GM12865 (cell line): ENCODE results near the gene GNAS.
A peak's percentile ranks its signal among the peaks of the same experiment; 100 is the strongest.
"Not testable (repeated sequence)": the region's sequence is repeated elsewhere in the genome, so short reads cannot be mapped to it uniquely, and the experiment has no call there.

ENCODE experiments used
- DNase-seq: peaks from one replicate; pipeline ENCODE4 v3.0.0; 2010; ENCODE audit warnings: low read depth
- H3K4me3 ChIP-seq: 2 replicates; pipeline ENCODE4 v1.5.1; 2011; ENCODE audit warnings: mild to moderate bottlenecking, low read depth, low read length, control low read depth
- TF ChIP-seq, protein P1 (sequence below): IDR thresholded peaks from 2 replicates; pipeline ENCODE4 v1.5.1; 2011; ENCODE audit warnings: low read length, control low read depth, low read depth, inconsistent platforms; ENCODE audit not compliant: insufficient read depth; ENCODE audit errors: missing control alignments

Gene GNAS

DNA sequence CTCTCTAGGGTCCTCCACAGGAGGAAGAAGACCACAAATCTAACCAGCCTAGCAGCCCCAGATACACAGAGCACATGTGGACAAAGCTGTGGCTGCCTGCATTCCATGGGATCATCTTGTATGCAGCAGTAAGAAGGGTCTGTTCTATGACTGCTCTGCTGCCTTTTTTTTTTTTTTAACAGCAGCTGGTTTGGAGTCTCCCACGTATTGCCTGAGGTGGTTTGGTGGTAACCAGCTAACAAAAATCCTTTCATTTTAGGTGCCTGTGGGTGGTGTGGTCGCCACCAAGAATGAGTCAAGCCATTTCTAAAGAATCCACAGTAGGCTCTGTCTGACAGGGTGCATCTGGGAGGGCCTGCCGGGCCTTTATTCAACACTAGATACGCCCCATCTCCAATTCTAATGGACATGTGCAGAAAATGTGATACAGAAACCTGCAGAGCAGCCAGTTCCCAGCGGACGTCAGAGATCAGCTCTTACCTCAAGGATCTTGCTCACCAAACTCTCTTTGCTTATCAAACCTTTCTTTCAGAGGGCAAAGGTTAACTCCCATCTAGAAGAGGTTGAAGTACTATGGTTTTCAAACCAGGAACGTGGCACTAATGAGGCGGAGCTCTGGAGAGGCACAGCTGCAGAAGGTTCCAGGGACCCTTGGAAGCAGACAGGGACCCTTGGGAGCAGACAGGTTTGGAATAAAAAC, 33.8 kb upstream of the GNAS start:
- peak; percentile 42 for DNase-seq
- TF ChIP-seq, protein P1, sequence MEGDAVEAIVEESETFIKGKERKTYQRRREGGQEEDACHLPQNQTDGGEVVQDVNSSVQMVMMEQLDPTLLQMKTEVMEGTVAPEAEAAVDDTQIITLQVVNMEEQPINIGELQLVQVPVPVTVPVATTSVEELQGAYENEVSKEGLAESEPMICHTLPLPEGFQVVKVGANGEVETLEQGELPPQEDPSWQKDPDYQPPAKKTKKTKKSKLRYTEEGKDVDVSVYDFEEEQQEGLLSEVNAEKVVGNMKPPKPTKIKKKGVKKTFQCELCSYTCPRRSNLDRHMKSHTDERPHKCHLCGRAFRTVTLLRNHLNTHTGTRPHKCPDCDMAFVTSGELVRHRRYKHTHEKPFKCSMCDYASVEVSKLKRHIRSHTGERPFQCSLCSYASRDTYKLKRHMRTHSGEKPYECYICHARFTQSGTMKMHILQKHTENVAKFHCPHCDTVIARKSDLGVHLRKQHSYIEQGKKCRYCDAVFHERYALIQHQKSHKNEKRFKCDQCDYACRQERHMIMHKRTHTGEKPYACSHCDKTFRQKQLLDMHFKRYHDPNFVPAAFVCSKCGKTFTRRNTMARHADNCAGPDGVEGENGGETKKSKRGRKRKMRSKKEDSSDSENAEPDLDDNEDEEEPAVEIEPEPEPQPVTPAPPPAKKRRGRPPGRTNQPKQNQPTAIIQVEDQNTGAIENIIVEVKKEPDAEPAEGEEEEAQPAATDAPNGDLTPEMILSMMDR, result no peak
- H3K4me3 ChIP-seq, result no peak overlapping the region

DNA sequence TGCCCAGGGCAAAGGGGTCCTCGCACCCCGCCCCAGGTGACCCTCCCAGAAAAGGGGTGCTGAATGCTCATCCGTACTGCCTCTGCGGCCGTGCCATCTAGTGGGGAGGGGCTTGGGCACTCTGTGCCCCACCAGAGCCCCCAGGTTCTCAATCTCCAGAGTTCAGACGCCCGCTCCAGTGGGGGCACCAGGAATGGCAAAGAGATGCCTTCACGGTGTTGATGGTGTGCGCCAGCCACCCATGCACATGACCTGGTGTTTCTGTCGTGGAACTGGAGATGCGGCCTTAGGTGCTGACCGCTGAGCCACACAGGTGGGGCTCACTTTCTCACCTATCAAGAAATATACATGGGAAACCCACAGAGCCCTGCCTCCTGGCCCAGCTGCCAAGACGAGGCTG, 32.6 kb upstream of the GNAS start:
- TF ChIP-seq, protein P1, result no peak
- no peak for DNase-seq
- no peak overlapping the region for H3K4me3 ChIP-seq

DNA sequence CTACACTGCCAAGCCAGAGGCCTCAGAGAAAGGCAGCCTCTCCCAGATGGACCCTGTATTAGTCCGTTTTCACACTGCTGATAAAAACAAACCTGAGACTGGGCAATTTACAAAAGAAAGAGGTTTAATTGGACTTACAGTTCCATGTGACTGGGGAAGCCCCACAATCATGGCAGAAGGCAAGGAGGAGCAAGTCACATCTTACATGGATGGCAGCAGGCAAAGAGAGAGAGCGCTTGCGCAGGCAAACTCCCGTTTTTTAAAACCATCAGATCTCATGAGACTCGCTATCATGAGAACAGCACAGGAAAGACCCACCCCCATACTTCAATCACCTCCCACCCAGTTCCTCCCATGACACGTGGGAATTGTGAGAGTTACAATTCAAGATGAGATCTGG, 32.0 kb upstream of the GNAS start:
- H3K4me3 ChIP-seq, DNase-seq: not testable (repeated sequence)

DNA sequence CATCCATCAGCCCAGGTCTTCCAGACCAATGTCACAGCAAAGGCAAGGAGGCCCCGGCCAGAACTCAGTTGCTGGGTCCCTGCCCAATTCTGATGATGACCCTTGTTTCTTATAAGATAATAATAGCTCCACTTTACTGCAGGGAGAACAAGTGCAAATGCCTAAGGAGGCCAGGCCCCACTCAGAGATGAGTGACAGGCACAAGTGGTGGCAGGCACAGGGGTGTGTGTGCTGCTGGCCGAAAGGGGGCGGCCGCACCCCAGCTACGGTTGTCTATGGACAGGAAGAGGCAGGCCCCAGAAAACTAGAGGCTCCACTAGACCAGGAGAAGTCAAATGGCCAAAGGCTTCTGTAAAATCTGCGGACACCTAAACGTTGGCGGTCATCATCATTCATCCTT, 30.4 kb upstream of the GNAS start:
- H3K4me3 ChIP-seq, result no peak overlapping the region
- TF ChIP-seq, protein P1, result no peak
- DNase-seq, result peak; percentile 13

DNA sequence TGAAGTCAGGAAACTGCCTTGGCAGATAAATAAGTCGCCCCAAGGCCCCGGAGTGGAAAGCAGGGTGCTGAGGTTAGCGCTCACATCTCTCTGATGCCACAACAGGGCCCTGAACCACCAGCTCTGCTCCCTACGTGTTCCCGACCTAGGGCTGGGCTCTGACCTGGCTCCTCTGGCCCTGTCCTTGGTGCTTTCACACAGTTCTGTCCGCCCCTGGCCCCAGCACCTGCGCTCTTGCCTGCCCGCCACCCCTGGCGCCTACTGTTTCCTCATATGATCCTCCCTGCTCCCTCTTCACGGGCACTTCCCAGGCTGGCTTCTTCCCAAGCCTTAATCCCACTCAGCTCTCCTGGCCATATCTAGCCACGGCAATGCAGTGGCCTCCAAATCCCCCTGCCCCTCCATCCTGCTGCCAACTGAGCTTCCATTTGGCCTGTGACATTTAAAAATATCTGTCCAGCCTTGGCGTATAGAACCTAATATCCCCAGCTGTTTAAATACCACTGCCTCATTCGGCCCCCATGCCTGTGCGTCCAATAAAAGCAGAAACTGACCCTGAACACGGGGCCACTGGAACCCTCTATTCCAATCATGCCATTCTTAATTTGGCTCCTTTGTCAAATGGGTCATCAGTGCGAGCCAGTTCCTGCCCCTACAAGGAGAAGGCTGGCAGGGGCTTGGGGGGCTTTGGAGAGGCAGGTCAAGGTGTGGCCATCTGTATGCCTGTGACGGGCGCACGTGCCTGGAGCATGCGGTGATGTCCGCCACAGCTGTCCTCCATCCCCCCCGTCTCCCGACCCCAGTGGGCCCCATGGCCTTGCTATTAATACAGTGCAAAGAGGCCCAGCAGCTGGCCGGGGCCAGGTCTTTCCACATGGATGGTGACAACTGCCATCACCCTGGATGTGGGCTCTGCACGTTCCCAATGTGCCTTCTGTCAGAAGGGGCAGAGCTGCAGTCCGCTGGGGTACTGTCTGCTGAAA, 29.5 kb upstream of the GNAS start:
- DNase-seq, result no peak
- TF ChIP-seq, protein P1, result no peak
- no peak overlapping the region for H3K4me3 ChIP-seq

DNA sequence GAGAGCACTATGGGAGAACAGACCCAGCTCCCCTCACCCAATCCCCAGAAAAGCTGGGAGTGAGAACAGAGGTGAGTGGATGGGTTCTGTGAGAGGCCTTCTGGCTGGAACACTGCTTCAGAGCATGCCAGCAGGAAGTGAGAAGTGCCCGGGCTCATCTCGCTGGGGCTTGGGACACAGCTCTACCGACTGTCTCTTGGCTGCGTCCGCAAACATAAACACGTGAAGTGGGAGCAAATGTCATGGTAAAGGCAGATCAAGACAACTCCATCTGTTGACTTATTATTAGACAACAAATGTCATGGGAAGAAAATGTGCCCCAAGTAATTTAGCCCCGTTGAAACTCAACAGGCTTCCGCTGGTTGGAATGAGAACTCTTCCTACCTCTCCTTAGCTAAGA, 27.7 kb upstream of the GNAS start:
- TF ChIP-seq, protein P1, result no peak
- H3K4me3 ChIP-seq, result no peak overlapping the region
- DNase-seq, result no peak

DNA sequence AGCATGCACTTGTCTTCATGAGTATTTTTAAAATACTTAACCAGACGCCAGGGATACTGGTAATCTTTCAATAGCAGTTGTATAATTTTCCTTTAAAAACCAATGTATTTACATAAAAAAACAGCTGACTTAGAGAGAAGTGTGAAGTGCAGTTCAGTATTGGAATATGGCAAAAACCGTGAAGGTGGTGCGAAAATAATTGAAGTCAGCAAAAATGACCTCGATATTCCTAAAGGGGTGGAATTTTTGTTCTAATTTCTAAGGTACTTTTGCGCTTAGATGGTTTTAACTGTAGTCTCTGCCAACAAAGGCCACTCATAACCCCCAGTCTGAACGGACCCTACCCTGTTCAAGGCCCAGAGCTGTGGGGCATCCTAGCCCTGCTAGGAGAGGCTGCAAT, 27.1 kb upstream of the GNAS start:
- H3K4me3 ChIP-seq, result no peak overlapping the region
- no peak for DNase-seq
- TF ChIP-seq, protein P1, result no peak
